CD4-positive, alpha-beta T cell treated with Interleukin-4 for 1 hour (primary cell): ENCODE data around the gene ITPA.

Source experiments
- DNase-seq, 2 donors: peaks; one replicate each; pipeline ENCODE4 v3.0.0-alpha.2; 2020 to 2022

The ITPA gene

GRCh38 chr20:3229798-3230197, 20.5 kb downstream of the ITPA start:
- DNase-seq: no peak

DNA sequence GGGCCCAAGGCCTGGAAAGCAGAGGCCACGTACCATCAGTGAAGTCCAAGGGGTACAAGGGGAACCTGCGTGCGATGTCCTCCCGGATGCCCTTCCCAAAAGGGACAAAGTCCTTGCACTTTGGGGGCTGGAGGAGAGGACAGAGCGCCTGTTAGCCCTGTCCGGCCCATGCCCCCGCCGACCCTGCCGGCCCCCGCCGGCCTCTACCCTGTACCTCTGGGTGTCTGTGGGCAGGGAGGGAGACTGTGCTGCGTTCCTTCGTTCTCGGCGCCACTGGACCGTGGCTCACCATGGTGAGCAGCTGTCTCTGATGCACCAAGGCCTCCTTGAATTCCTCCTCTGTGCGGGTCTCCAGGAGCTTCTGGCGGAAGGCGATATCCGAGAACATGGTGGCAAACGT, 21.8 kb downstream of the ITPA start:
- DNase-seq: no peak

DNA sequence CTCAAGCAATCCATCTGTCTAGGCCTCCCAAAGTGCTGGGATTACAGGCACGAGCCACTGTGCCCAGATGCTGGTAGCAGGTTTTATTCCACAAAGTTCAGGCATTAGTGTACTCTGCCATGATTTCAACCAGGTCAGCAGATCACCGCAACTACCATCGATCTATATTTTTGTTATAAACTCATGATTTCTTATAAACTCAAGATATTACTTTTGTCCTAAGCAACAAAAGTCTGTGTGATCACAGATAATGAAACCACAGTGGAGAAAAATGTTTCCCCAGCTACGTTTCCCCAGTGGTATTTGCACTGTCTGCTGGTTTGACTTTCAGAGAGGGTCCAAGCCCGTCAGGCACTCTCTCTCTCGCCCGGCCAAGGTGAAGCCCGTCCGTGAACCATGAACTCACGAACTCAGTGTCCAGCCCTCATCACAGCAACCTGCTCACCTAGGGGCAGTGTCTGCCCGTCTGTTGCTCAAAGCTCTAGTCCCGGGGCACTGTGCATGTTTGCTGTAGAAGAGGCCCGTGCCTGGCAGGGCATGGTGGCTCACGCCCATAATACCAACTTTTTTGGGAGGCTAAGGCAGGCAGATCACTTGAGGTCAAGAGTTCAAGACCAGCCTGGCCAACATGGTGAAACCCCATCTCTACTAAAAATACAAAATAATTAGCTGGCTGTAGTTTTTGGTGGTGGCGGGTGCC, 22.7 kb downstream of the ITPA start:
- no peak for DNase-seq

GRCh38 chr20:3233131-3233990, 24.1 kb downstream of the ITPA start:
- DNase-seq: no peak

DNA sequence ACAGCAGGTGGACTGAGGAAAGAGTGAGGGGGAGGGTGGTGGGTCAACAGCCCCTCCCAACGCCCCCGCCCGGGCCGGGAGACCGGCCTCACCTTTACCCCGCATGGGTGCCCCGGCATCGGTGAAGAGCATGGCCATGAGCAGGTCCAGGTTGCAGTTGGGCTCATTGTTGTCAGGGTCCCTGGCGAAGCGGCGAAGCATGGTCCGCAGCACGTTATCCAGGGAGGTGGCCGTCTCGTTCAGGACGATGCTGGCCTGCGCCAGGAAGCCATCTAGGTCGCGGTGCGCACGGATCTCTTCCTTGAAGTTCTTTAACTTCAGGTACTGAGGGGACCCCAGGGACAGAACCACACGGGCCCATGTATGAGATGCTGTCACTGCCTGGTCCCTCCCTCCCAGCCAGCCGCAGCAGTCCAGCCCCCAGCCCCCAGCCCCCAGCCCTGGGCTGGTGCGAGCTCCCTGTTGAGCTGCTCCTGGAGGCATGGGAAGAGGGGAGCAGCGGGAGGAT, 24.7 kb downstream of the ITPA start:
- DNase-seq: no peak

DNA sequence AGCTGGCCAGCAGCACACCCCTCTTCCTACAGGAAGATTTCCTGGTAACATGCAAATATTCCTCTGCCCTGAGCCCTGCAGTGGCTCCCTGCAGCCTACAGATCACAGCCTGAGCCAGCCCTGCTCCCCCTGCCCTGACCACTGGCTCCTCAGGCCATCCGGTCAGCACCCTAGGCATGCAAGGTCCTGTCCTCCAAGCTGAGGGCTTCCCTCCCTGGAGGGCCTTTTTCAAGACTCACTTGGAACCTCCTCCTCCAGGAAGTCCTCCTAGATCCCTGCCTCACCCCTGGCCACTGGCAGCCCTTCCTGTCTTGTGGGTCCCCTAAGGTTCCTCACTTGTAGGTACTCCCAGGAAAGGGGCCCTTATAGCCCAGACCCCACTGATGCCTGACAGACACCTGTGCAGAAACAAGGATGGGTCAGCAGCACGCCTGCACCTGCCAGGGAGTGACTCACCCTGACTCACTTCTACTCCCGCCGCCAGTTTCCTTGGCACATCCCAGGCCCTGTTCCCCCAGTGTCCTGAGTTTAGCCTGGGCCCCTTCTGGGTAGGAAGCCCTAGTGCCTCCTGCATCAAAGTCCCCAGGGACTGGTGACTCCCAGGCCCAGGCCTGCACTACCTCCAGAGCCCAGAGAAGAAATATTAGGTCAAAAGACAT, 26.5 kb downstream of the ITPA start:
- DNase-seq: no peak

DNA sequence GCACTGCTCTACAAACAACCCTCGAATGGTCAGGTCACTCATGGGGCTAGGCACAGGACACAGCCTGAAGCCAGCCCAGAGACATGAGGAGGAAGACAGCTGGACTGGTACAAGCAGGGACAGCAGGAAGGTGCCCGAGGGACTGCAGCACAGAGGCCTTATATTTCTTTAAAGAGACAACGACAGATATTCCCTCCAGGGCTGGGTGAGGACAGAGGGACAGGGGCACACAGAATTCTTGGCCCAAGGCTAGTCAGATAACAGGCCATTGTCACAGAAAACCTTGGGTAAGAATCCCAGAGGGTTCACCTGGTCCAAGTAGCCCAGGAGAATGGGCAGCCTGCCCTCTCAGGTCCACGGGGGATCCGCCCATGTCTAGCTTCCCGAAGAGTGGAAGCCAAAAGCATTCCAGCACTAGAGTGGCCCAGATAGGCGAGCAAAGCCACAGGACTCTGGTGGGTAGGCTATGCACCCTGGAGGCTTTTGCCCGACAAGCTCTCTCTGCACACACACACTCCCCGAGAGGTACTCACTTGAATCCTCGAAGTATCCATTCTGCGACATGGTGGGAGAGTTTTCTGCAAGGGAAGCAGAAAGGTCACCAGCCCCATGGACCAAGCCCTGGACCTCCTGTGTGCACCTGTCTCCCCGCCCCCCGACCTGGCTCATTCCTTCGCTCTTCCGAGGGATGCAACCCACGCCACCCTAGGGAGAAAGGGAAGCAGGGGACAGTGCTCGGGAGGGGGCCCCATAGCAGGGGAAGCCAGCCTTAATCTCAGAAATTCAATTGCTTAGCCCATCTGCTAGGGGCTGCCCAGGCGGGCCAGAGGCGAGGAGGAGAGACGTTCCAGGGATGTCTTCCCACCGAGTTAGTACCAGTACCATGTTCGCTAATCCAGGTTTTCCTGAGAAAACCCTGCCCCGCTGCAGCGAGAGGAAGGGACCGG, 28.0 kb downstream of the ITPA start:
- DNase-seq: no peak

- DNase-seq: no peak
Measured at GRCh38 chr20:3237958-3238615, 28.8 kb downstream of the ITPA start.

GRCh38 chr20:3238616-3239025, 29.3 kb downstream of the ITPA start:
- DNase-seq: peak; percentile 29 to 36

DNA sequence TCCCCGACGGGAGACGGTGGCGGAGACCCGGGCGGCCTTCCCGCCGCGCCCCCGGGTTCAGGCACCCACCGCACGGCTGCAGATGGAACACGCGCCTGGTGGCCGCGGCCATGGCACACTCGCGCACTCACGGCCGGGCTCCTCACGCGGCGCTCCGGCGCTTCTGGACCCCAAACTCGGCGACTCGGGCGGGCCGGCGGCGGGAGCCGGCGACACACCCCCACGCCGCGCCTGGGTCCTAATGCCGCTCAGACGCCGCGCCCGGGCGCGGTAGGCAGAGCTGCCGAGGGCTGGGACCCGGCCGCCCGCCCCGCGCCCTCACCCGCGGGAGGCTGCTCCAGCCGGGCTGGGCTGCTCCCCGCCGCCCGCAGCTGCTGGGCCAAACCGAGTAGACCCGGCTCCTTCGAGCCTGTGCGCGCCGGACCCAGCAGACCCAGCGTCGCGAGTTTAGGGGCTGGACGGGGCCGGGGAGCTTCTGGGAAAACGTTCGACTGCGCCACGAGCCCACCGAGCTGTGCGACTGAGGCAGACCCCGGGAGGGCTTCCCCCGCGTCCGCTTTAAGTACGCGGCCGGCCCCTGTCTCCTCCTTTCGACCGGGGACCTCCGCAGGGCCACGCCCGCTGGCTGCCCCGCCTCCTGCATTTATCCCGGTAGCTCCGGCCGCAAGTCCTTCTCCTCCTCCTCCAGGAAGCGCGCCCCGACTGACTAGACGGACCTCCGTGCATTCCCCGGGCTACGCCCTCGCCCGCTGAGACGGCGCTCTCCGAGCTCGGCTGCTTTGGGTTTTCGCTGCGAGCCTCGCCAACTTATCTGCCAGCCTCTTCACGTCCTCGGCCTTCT, 29.9 kb downstream of the ITPA start, which contains the start of gene SLC4A11:
Gene SLC4A11, minus strand, starts transcription at position 165 of the 841 bp plus-strand sequence. Its CDS starts 53 bp downstream, at position 112.
- DNase-seq: peak; percentile 15 to 27

DNA sequence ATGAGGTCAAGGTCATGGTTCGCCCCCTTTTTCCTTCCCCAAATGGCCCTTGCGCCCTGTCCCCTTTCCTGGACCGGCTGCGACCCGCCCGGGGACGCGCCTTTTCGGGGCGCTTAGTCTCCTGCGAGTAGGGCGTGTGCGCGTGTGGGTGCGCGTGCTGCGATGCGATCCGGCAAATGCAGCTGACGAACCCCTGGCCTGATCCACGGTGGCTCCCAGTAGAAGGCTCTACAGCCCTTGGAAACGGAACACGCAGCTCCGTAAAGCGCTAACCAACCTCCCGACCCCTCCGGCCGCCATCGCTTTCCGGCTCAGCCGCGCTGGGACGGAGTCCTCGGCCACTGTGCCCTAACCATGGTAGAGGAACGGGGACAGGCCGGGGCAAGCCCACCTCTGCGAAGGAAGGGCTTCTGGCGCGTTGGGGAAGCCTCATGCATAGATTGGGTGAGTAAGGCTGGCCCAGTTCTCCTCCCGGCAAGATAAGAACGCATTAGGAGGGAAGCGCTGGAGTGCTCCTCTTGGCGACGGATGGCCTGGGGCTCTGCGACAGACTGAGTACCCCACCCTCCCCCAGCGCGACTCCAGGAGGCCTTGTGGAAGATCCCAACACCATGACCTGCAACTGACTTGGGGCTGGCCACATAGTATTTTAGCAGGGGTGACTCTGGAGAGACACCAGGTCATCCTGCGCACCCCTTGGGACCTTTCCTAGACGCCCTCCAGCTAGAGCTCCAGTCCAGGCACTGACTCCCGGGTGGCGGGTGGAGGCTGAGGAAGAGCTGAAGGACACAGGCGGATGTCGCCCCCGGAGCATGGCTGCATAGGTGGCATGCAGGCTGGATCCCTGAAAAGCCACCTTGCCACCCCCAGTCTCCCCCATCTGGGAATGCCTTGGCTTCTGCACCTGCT, 30.8 kb downstream of the ITPA start:
- DNase-seq: no peak

GRCh38 chr20:3240776-3241363, 31.6 kb downstream of the ITPA start:
- DNase-seq: no peak

DNA sequence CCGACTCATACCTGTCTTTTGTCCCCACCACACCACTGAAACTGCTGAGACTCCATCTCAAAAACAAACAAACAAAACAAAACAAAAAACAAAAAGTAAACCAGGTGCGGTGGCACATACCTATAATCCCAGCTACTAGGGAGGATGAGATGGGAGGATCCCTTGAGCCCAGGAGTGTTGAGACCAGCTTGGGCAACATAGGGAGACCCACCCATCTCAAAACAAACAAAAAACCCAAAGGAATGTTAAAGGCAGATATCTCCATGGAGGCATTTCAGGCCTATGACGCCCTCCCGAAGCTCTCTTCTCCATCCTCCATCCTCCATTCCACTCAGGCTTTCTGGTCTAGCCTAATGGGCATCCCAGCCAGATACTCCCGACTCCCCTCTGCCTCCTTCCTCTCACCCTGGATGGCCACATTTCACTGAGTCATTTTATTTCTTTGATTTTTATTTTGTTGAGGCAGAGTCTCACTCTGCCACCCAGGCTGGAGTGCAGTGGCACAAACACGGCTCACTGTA, 32.9 kb downstream of the ITPA start:
- no peak for DNase-seq

GRCh38 chr20:3243718-3244358, 34.5 kb downstream of the ITPA start:
- no peak for DNase-seq

DNA sequence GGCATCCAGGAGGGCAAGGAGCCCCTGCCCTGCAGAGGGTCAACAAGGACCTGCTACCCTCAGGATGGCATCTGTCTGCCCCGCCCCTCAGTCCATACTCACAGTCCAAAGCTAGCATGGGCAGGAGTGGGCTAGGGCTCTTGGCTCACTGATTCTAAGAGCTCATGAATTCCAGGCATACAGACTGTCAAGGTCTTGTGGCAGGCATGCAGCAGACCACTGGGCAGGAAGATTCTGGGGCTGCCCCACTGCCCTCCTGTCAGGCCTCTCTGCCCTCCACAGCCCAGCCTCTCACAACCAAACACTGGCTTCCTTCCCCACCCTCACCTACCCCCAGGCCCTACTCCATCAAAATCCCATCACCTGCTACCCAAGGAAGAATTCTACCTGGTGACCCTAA, 35.3 kb downstream of the ITPA start:
- DNase-seq: no peak

DNA sequence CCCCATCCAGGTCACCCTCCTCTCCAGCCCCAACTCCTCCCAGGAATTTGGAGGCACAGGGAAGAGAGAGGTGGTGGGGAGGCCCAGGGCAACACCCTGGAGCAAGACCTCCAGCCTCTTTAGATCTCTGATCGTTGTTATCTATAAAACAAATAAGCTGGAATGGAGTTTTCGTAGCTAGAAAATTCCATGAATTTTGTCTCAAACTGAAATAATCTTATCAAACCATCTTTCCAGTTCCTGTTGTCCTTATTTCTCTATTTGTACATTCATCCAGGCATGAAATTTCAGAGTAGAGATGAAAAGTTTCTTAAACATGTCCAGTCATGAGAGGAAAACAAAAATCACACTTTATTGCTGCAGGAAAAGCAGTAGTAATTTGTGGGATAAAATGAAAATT, 35.9 kb downstream of the ITPA start:
- no peak for DNase-seq

GRCh38 chr20:3245711-3246110, 36.4 kb downstream of the ITPA start:
- no peak for DNase-seq

- no peak for DNase-seq
Measured at GRCh38 chr20:3246682-3247081, 37.4 kb downstream of the ITPA start.
